Hypothalamus (tissue), 51 donors: ENCODE measurements around the gene C12orf57.

Experiments used
- DNase-seq, 51 donors: peaks; one replicate each; lab custom pipeline; 2025; lab: John Stamatoyannopoulos, UW

C12orf57 gene

DNA sequence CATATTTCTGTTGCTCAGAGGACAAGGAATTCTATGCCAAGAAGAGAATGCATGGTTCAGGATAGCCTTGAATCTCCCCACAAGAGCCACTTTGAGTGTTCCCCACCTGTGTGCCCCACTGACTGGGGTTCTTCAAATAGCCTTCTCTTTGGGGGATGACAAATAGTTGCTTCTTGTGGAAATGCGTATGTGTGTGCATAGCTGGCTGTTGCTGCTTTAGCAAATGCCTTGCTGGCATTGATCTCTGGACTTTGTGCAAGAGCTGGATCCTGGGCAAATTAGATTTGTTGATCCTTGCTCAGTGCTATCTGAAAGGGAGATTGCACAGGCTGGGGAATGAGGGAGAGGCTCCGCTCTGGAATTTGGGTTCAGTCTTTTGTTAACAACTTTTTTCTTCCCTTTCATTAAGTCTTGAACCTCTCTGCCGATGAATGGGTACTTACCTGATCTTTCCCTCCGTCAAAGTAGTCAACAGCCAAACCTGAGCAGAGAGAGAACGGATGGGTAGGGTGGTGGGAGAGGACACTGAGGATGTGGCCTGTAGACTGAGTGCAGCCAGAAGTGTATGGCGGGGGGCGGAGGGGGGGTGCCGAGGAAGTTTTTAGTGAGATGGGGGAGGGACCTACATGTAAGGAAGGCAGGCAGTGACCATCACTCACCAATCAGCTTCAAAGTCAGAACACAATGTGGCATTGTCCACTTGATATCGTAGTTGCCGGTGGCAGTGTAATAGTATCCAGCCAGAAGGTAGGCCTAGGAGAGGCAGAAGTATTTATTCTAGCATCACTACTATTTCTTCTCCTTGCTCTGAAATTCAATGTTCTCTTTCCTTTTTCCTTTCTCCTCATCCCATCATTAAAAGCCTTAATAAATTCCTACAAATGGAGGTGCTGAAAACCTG lies 37.6 kb downstream of the C12orf57 start:
- DNase-seq = no peak

DNA sequence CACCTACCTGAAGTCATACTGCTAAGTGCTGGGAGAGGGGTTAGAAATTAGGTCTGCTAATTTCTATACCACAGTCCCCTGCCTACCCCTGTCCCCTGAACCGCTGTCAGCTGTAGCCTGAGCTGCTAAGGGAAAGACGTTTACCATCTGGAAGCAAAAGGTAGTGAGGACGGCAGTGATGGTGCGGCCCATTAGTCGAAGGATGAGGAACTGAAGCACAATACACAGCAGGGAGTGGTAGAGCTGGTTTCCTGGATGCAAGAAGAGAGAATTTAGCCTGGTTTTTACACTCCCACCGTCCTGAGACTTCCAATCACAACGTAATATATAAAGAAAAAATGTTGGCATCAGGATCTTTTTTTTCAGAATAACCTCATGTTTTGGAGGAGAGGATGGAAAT lies 38.7 kb downstream of the C12orf57 start:
- DNase-seq = no peak

DNA sequence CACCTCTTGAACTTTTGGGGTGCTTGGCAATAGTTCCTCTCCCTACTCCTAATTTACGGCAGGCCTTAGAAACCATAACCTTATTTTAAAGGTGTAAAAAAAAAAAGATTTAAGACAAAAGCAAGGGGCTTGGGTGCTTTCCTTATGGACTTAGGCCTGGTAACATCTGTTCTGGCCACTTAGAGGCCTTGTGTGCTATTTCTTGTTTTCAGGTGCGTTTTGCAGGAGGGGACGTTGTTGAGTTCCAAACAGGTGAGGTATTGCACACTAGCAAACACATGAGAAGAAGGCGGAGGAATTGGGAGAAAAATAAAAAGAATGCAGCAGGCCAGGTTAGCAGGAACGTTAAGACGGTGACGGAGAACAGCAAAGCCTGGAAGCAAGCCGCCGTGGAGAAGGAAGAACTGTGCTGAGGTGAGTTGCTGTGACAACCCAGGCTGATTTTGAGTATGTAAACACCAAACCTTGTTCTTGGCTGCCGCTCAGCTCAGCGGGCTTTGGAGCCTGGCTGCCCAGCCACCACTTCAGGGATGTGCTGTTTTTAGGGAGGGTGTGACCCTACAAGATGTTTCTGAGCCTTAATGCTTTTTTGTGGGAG lies 44.2 kb downstream of the C12orf57 start:
- DNase-seq = peak in 2 of 51 donors; percentile 10 to 12
